Endothelial cell of umbilical vein (primary cell): ENCODE data around the gene LAPTM4A.

Experiments used
- EZH2 ChIP-seq: IDR thresholded peaks from 2 replicates; pipeline ENCODE4 v1.6.1; 2012; ENCODE audit warnings: borderline replicate concordance, low read depth, mild to moderate bottlenecking, moderate library complexity, low read length, inconsistent platforms; ENCODE audit not compliant: severe bottlenecking
- FOS ChIP-seq: IDR thresholded peaks from 2 replicates; pipeline ENCODE4 v1.6.1; 2011; ENCODE audit warnings: mild to moderate bottlenecking, low read length, moderate library complexity, borderline replicate concordance; ENCODE audit not compliant: insufficient read depth
- JUN ChIP-seq: IDR thresholded peaks from 2 replicates; pipeline ENCODE4 v1.6.1; 2011; ENCODE audit warnings: borderline replicate concordance, low read depth; ENCODE audit not compliant: insufficient read length, insufficient read depth
- MYC ChIP-seq: IDR thresholded peaks from one replicate; pipeline ENCODE4 v1.6.1; 2011; ENCODE audit warnings: mild to moderate bottlenecking, low read depth, low read length
- POLR2A ChIP-seq: IDR thresholded peaks from 2 replicates; pipeline ENCODE4 v1.6.1; 2012; ENCODE audit warnings: low read depth, mild to moderate bottlenecking, control low read depth, low read length
- POLR2AphosphoS5 ChIP-seq: IDR thresholded peaks from 2 replicates; pipeline ENCODE4 v1.6.1; 2012; ENCODE audit warnings: low read depth, mild to moderate bottlenecking, control low read depth, low read length, moderate library complexity; ENCODE audit not compliant: insufficient read depth
- TF ChIP-seq, protein P1 (sequence below), 2 donors: IDR thresholded peaks; 1 replicate in 1 of 2; 2 replicates in 1 of 2; pipeline ENCODE4 v1.5.1; 2011; ENCODE audit warnings: low read length in 2 of 2, mild to moderate bottlenecking in 2 of 2, moderate library complexity in 2 of 2, control low read depth in 1 of 2, inconsistent platforms in 1 of 2, low read depth in 1 of 2; ENCODE audit not compliant: insufficient read depth in 1 of 2; ENCODE audit errors: extremely low read depth in 1 of 2

DNA sequence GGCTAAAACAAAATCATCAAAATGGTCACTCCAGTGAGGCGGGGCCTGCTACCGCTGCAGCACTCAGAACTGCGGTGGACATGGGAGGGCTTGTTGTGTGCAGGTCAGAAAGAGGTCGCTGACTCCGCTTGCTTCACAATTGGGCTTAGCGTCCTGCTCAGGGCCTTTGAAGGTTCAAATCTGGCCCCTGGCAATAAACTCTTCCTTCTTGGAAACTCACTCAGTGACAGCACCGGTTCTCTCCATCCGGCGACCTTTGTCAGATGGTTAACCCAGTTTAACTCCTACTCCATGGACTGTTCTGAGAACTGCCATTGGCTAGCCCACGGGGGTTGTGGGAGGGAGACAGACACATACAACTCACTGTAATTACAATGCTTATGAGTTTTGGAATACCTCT, 29.0 kb upstream of the LAPTM4A start:
- TF ChIP-seq, protein P1, sequence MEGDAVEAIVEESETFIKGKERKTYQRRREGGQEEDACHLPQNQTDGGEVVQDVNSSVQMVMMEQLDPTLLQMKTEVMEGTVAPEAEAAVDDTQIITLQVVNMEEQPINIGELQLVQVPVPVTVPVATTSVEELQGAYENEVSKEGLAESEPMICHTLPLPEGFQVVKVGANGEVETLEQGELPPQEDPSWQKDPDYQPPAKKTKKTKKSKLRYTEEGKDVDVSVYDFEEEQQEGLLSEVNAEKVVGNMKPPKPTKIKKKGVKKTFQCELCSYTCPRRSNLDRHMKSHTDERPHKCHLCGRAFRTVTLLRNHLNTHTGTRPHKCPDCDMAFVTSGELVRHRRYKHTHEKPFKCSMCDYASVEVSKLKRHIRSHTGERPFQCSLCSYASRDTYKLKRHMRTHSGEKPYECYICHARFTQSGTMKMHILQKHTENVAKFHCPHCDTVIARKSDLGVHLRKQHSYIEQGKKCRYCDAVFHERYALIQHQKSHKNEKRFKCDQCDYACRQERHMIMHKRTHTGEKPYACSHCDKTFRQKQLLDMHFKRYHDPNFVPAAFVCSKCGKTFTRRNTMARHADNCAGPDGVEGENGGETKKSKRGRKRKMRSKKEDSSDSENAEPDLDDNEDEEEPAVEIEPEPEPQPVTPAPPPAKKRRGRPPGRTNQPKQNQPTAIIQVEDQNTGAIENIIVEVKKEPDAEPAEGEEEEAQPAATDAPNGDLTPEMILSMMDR (IDR thresholded peaks at IDR 0.05; ENCODE audit: extremely low read depth in 1 of 2, insufficient read depth in 1 of 2, low read depth in 1 of 2, low read length in 2 of 2) = no peak
- no peak for TF ChIP-seq POLR2AphosphoS5
- TF ChIP-seq EZH2 = no peak
- no peak for TF ChIP-seq POLR2A
- TF ChIP-seq MYC = no peak
- no peak for TF ChIP-seq FOS
- no peak for TF ChIP-seq JUN
